GM12873 (cell line): ENCODE measurements around the gene KIF26B.

Experiments
- TF ChIP-seq, protein P1 (sequence below): IDR thresholded peaks from 2 replicates; pipeline ENCODE4 v1.5.1; 2012; ENCODE audit warnings: low read depth, mild to moderate bottlenecking, moderate library complexity, low read length, control low read depth; ENCODE audit not compliant: insufficient read depth; ENCODE audit errors: missing control alignments

Gene KIF26B

GRCh38 chr1:245467804-245468203 is 313.0 kb downstream of the KIF26B start:
- TF ChIP-seq, protein P1, sequence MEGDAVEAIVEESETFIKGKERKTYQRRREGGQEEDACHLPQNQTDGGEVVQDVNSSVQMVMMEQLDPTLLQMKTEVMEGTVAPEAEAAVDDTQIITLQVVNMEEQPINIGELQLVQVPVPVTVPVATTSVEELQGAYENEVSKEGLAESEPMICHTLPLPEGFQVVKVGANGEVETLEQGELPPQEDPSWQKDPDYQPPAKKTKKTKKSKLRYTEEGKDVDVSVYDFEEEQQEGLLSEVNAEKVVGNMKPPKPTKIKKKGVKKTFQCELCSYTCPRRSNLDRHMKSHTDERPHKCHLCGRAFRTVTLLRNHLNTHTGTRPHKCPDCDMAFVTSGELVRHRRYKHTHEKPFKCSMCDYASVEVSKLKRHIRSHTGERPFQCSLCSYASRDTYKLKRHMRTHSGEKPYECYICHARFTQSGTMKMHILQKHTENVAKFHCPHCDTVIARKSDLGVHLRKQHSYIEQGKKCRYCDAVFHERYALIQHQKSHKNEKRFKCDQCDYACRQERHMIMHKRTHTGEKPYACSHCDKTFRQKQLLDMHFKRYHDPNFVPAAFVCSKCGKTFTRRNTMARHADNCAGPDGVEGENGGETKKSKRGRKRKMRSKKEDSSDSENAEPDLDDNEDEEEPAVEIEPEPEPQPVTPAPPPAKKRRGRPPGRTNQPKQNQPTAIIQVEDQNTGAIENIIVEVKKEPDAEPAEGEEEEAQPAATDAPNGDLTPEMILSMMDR: no peak

DNA sequence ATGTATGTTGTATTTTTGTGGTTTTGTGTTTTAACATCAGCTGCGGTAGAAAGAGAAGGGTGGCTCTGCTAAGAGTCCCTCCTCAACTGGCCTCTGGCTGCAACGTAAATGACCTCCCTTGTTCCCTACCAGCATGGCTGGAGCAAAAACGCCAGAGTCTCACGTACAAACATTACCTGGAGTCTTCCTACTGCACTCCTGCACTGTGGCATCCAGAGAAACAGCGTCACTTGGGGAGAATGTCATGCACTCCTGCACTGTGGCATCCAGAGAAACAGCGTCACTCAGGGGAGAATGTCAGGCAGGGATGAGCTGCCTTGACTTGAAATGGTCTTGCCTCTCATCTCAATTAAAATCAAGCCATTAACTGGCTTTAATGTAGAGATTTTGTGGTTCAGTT is 314.2 kb downstream of the KIF26B start:
- TF ChIP-seq, protein P1: no peak

- TF ChIP-seq, protein P1: no peak
Observed at GRCh38 chr1:245469734-245470133, 314.9 kb downstream of the KIF26B start.

DNA sequence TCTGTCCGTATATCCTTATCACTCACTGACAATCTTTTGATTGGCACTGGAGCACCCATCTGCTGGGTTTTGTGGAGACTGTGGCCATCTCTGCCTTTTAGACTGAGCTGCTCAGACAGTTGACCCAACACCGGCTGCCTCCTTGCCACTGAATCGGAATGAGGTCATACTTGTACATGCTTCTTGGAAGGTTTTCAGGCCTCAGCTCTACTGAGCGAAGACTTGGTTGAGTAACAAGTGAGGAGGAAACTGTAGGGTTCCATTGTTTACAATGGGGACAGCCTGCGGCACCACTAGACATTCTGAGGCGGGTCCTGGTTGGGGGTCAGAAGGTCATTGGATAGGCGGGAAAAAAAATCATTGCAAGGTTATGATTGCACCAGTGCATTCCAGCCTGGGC is 320.3 kb downstream of the KIF26B start:
- TF ChIP-seq, protein P1: no peak

GRCh38 chr1:245475961-245476516 is 321.3 kb downstream of the KIF26B start:
- TF ChIP-seq, protein P1: no peak

- TF ChIP-seq, protein P1: no peak
Observed at GRCh38 chr1:245477941-245478340, 323.2 kb downstream of the KIF26B start.

DNA sequence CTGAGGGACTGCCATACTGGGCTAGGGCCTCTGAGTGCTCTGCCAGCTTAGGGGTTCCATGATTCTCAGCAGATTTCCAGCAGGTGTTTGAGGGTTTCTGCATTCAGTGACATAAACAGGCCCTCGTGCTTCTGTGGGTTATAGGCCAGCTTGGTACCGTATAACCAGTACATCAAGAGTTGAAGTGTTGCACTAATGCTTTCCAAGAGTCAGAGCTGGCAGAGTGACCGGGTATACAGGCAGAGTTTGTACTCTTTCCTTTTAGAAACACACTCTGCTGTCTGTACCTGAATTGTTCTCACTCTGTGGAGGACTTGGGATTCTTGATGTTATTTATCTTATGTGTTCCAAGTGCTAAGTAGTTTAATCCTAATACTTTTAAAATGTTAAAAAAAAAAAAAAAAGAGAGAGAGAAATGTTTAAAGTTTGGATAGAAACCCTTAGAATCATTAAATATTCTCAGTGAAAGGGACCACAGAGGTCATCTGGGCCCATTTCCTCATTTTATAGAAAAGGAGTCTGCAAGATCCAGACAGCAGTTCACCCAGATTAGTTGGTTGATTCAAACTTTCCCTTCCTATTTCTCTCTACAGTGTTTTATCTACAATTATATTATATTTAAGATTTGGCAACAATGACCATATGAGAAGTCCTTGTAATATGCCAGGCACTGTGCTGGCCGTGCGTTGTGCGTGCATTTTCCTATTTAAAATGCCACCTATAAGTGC is 325.8 kb downstream of the KIF26B start:
- TF ChIP-seq, protein P1: no peak
